H9 (cell line): ENCODE measurements around the gene TRPM3. TPM values are rescaled to one million over a fixed set of nuclear protein-coding genes. Genes with fewer than 3 reads are reported as not detected.
A peak's percentile ranks its signal among the peaks of the same experiment; 100 is the strongest.

Experiments used
- DNase-seq: peaks from one replicate; pipeline ENCODE4 v3.0.0-alpha.2; 2017
- H2AFZ ChIP-seq: one replicate; pipeline ENCODE4 v1.6.1; 2013; ENCODE audit warnings: mild to moderate bottlenecking, low read length, control low read depth, moderate library complexity
- H2AK5ac ChIP-seq: 2 replicates; pipeline ENCODE4 v1.6.1; 2013; ENCODE audit warnings: low read length, control low read depth, mixed read lengths; ENCODE audit not compliant: insufficient read length
- H2BK120ac ChIP-seq: one replicate; pipeline ENCODE4 v1.6.1; 2013; ENCODE audit warnings: low read depth, mild to moderate bottlenecking, low read length, control low read depth, inconsistent platforms; ENCODE audit not compliant: poor library complexity, severe bottlenecking
- H2BK12ac ChIP-seq: 2 replicates; pipeline ENCODE4 v1.6.1; 2013; ENCODE audit warnings: low read length, control low read depth, mixed read lengths, low read depth; ENCODE audit not compliant: insufficient read length
- H2BK15ac ChIP-seq: 2 replicates; pipeline ENCODE4 v1.6.1; 2013; ENCODE audit warnings: low read depth, low read length, control low read depth
- H2BK20ac ChIP-seq: one replicate; pipeline ENCODE4 v1.6.1; 2013; ENCODE audit warnings: low read depth, mild to moderate bottlenecking, low read length, control low read depth, inconsistent platforms; ENCODE audit not compliant: poor library complexity, severe bottlenecking
- H2BK5ac ChIP-seq: 2 replicates; pipeline ENCODE4 v1.6.1; 2013; ENCODE audit warnings: low read length, control low read depth, mixed read lengths; ENCODE audit not compliant: insufficient read length
- H3K14ac ChIP-seq: 2 replicates; pipeline ENCODE4 v1.6.1; 2013; ENCODE audit warnings: low read length, control low read depth; ENCODE audit not compliant: insufficient read depth
- H3K18ac ChIP-seq: 2 replicates; pipeline ENCODE4 v1.6.1; 2013; ENCODE audit warnings: low read depth, mild to moderate bottlenecking, mixed read lengths, low read length, control low read depth; ENCODE audit not compliant: insufficient read length
- H3K23ac ChIP-seq: 2 replicates; pipeline ENCODE4 v1.6.1; 2013; ENCODE audit warnings: low read length, control low read depth, mixed read lengths, low read depth; ENCODE audit not compliant: insufficient read length
- H3K23me2 ChIP-seq: 2 replicates; pipeline ENCODE4 v1.6.1; 2013; ENCODE audit warnings: low read depth, mild to moderate bottlenecking, mixed read lengths, low read length, control low read depth; ENCODE audit not compliant: insufficient read length, poor library complexity, severe bottlenecking
- H3K27ac ChIP-seq: 2 replicates; pipeline ENCODE4 v1.5.1; 2013; ENCODE audit warnings: low read length, control low read depth, mixed read lengths, low read depth; ENCODE audit not compliant: insufficient read length
- H3K27me3 ChIP-seq: 2 replicates; pipeline ENCODE4 v1.6.1; 2013; ENCODE audit warnings: low read length, control low read depth, inconsistent platforms; ENCODE audit not compliant: insufficient read depth
- H3K4ac ChIP-seq: 2 replicates; pipeline ENCODE4 v1.6.1; 2013; ENCODE audit warnings: low read depth, mild to moderate bottlenecking, control low read depth, inconsistent platforms, low read length, moderate library complexity
- H3K4me1 ChIP-seq: 2 replicates; pipeline ENCODE4 v1.6.1; 2013; ENCODE audit warnings: low read length, control low read depth, inconsistent platforms; ENCODE audit not compliant: insufficient read depth
- H3K4me2 ChIP-seq: 2 replicates; pipeline ENCODE4 v1.6.1; 2013; ENCODE audit warnings: low read length, control low read depth, mixed read lengths; ENCODE audit not compliant: insufficient read length, insufficient read depth
- H3K56ac ChIP-seq: 2 replicates; pipeline ENCODE4 v1.6.1; 2013; ENCODE audit warnings: low read depth, mild to moderate bottlenecking, mixed read lengths, low read length, control low read depth; ENCODE audit not compliant: insufficient read length
- H3K79me1 ChIP-seq: 2 replicates; pipeline ENCODE4 v1.6.1; 2013; ENCODE audit warnings: low read depth, mild to moderate bottlenecking, moderate library complexity, low read length, control low read depth, inconsistent platforms; ENCODE audit not compliant: insufficient read depth, poor library complexity, severe bottlenecking
- H3K79me2 ChIP-seq: 2 replicates; pipeline ENCODE4 v1.6.1; 2013; ENCODE audit warnings: low read length, control low read depth, inconsistent platforms; ENCODE audit not compliant: insufficient read depth
- H3K9ac ChIP-seq: 2 replicates; pipeline ENCODE4 v1.6.1; 2013; ENCODE audit warnings: low read length, control low read depth, mixed read lengths; ENCODE audit not compliant: insufficient read length; ENCODE audit errors: extremely low read depth
- H3K9me3 ChIP-seq: one replicate; pipeline ENCODE4 v1.6.1; 2013; ENCODE audit warnings: low read depth, low read length, inconsistent platforms; ENCODE audit not compliant: control insufficient read depth
- H3T11ph ChIP-seq: one replicate; pipeline ENCODE4 v1.6.1; 2013; ENCODE audit warnings: mild to moderate bottlenecking, low read length, control low read depth, inconsistent platforms
- H4K20me1 ChIP-seq: one replicate; pipeline ENCODE4 v1.6.1; 2013; ENCODE audit not compliant: control insufficient read depth, insufficient read length, insufficient read depth
- H4K5ac ChIP-seq: 2 replicates; pipeline ENCODE4 v1.6.1; 2013; ENCODE audit warnings: low read depth, mild to moderate bottlenecking, mixed read lengths, low read length, control low read depth; ENCODE audit not compliant: insufficient read length
- H4K8ac ChIP-seq: replicated peaks from 2 replicates; pipeline ENCODE4 v1.6.1; 2013; ENCODE audit warnings: low read length, control low read depth, mixed read lengths, low read depth; ENCODE audit not compliant: insufficient read length
- H4K91ac ChIP-seq: 2 replicates; pipeline ENCODE4 v1.6.1; 2013; ENCODE audit warnings: low read depth, mild to moderate bottlenecking, moderate library complexity, mixed read lengths, low read length, control low read depth; ENCODE audit not compliant: insufficient read length
- H3K27ac Mint-ChIP-seq, 3 experiments: 2 replicates in 2 of 3; 3 replicates in 1 of 3; pipeline ENCODE4 v1.8.0; 2020 to 2021; ENCODE audit warnings: mixed read lengths in 3 of 3, mild to moderate bottlenecking in 1 of 3, moderate library complexity in 1 of 3
- H3K27me3 Mint-ChIP-seq: 2 replicates; pipeline ENCODE4 v1.8.0; 2021; ENCODE audit warnings: low read depth, mild to moderate bottlenecking, moderate library complexity, mixed read lengths
- H3K36me3 Mint-ChIP-seq, 3 experiments: 2 replicates in 2 of 3; 3 replicates in 1 of 3; pipeline ENCODE4 v1.8.0; 2020 to 2021; ENCODE audit warnings: low read depth in 3 of 3, mixed read lengths in 3 of 3; ENCODE audit not compliant: insufficient read depth in 1 of 3
- H3K4me1 Mint-ChIP-seq, 2 experiments: 2 replicates each; pipeline ENCODE4 v1.8.0; 2020; ENCODE audit warnings: mixed read lengths in 2 of 2
- H3K4me3 Mint-ChIP-seq, 2 experiments: 2 replicates in 1 of 2; 3 replicates in 1 of 2; pipeline ENCODE4 v1.8.0; 2020 to 2021; ENCODE audit warnings: mild to moderate bottlenecking in 2 of 2, mixed read lengths in 2 of 2, moderate library complexity in 1 of 2
- H3K9me3 Mint-ChIP-seq, 2 experiments: 2 replicates in 1 of 2; 3 replicates in 1 of 2; pipeline ENCODE4 v1.8.0; 2020; ENCODE audit warnings: mild to moderate bottlenecking in 2 of 2, mixed read lengths in 2 of 2, moderate library complexity in 1 of 2
- WGBS: extraction: QIAGEN DNeasy Blood & Tissue Kit; methylation state at CpG from one replicate; pipeline ENCODE4 v1.1.7; 2013; ENCODE audit warnings: missing lambda C conversion rate, low lambda C conversion rate, mixed read lengths; ENCODE audit not compliant: insufficient read length; ENCODE audit errors: extremely low coverage; 5-methylcytosine and 5-hydroxymethylcytosine counted together
- total RNA-seq: library from RNA; stranded (reverse); gene quantifications from 2 replicates; pipeline ENCODE4 v1.2.1, GENCODE V29; 2021
- TF ChIP-seq, protein P1 (sequence below): fragments of 200-600 bp; sonication (generic); conservative IDR thresholded peaks from 3 replicates; pipeline ENCODE4 v1.8.0; 2021; ENCODE audit warnings: antibody characterized with exemption, mild to moderate bottlenecking

TRPM3 gene
- total RNA-seq, 1 experiment from 2014 or later, result 10.3 TPM

DNA sequence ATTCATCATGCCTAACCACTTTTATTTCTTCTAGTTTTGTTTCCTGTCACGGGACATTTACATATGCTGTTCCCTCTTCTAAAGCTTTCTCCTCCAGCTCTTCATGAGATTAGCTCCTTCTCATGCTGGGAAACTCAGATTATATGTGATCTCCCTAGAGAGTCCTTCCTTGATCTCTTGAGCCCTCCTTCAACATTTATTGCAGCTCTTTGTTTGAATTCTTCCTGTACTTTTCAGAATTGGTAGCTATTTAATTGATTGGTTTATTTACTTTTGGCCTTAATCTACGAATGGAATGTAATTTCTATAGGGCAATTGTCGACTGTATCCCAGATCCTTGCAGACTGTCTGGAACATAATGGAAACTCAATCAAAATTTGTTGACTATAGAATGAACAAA, 9.7 kb upstream of the TRPM3 start:
- Mint-ChIP-seq H3K36me3 (peaks cover 0 to 10% (median 4%) of the 10 kb centered on the region in 3 experiments; a peak in 5 of 7 replicates), H3K27ac (peak overlapping the region in 1 of 3 experiments; percentile 33; a peak in 2 of 7 replicates), H3K4me3 (no peak overlapping the region), H3K9me3 (no peaks in the 10 kb centered on the region), H3K4me1 (peaks cover 11 to 12% of the 10 kb centered on the region in 2 experiments), H3K27me3 (no peaks in the 10 kb centered on the region)
- H4K5ac ChIP-seq, result no peak overlapping the region
- H2BK5ac ChIP-seq, result no peak overlapping the region
- no peaks in the 10 kb centered on the region for H3K23me2 ChIP-seq
- H3K27me3 ChIP-seq, result no peaks in the 10 kb centered on the region
- H3K14ac ChIP-seq, result no peak overlapping the region
- TF ChIP-seq, protein P1, sequence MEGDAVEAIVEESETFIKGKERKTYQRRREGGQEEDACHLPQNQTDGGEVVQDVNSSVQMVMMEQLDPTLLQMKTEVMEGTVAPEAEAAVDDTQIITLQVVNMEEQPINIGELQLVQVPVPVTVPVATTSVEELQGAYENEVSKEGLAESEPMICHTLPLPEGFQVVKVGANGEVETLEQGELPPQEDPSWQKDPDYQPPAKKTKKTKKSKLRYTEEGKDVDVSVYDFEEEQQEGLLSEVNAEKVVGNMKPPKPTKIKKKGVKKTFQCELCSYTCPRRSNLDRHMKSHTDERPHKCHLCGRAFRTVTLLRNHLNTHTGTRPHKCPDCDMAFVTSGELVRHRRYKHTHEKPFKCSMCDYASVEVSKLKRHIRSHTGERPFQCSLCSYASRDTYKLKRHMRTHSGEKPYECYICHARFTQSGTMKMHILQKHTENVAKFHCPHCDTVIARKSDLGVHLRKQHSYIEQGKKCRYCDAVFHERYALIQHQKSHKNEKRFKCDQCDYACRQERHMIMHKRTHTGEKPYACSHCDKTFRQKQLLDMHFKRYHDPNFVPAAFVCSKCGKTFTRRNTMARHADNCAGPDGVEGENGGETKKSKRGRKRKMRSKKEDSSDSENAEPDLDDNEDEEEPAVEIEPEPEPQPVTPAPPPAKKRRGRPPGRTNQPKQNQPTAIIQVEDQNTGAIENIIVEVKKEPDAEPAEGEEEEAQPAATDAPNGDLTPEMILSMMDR, result no peak
- H3K4me2 ChIP-seq, result no peak overlapping the region
- no peak overlapping the region for H4K91ac ChIP-seq
- H3K9ac ChIP-seq, result no peak overlapping the region
- no CpG with 5 or more reads among the region's 3 CpGs for WGBS
- no peak overlapping the region for H4K8ac ChIP-seq
- no peak overlapping the region for H2BK15ac ChIP-seq
- no peak overlapping the region for H2BK12ac ChIP-seq
- no peak overlapping the region for H3K4ac ChIP-seq
- H3K18ac ChIP-seq, result no peak overlapping the region
- H3K27ac ChIP-seq, result no peak overlapping the region
- no peak overlapping the region for H2BK20ac ChIP-seq
- no peak overlapping the region for H3T11ph ChIP-seq
- no peaks in the 10 kb centered on the region for H3K9me3 ChIP-seq
- no peak for DNase-seq
- no peak overlapping the region for H2AFZ ChIP-seq
- H2AK5ac ChIP-seq, result no peak overlapping the region
- H2BK120ac ChIP-seq, result no peak overlapping the region
- H3K4me1 ChIP-seq, result no peaks in the 10 kb centered on the region
- no peaks in the 10 kb centered on the region for H3K79me2 ChIP-seq
- no peaks in the 10 kb centered on the region for H3K79me1 ChIP-seq
- no peaks in the 10 kb centered on the region for H4K20me1 ChIP-seq
- no peak overlapping the region for H3K23ac ChIP-seq
- no peak overlapping the region for H3K56ac ChIP-seq
